ENCODE data around the gene NFX1.

GRCh38 chr9:33350310-33350709, 60.0 kb downstream of the NFX1 start:
- TF ChIP-seq CTCF (conservative IDR thresholded peaks at IDR 0.05; ENCODE audit: low read depth, low read length) = no peak
- TF ChIP-seq EZH2phosphoT487 (IDR thresholded peaks at IDR 0.05; ENCODE audit: borderline replicate concordance, low read length) = no peak
